AG04450 (cell line): ENCODE data around the gene PPME1. TPM values are rescaled to one million over a fixed set of nuclear protein-coding genes. Genes with fewer than 3 reads are reported as not detected.

ENCODE experiments used
- CTCF ChIA-PET: fragments of 300-600, 350-600 bp; formaldehyde crosslinking; extraction: SDS; loops from one replicate; lab custom pipeline; 2022; ENCODE audit warnings: antibody characterized with exemption, inconsistent platforms; lab: Charles Lee
- POLR2A ChIA-PET: fragments of 350-600 bp; formaldehyde crosslinking; extraction: SDS; loops from one replicate; lab custom pipeline; 2021; ENCODE audit warnings: antibody characterized with exemption, inconsistent platforms; lab: Yijun Ruan, JAX
- DNase-seq: peaks from one replicate; pipeline ENCODE4 v3.0.0-alpha.2; 2011; ENCODE audit warnings: low read depth, low spot score
- H3K27ac ChIP-seq: one replicate; pipeline ENCODE4 v1.5.1; 2012; ENCODE audit warnings: low read depth, low read length, control low read depth
- H3K27me3 ChIP-seq: one replicate; pipeline ENCODE4 v1.6.0; 2012; ENCODE audit warnings: low read length; ENCODE audit not compliant: control insufficient read depth, insufficient read depth
- H3K4me3 ChIP-seq: 2 replicates; pipeline ENCODE4 v1.5.1; 2011; ENCODE audit warnings: mild to moderate bottlenecking, low read depth, low read length, control low read depth
- H3K9me3 ChIP-seq: 2 replicates; pipeline ENCODE4 v1.5.1; 2012; ENCODE audit warnings: low read length; ENCODE audit not compliant: control insufficient read depth, insufficient read depth
- CTCF ChIP-seq: IDR thresholded peaks from 2 replicates; pipeline ENCODE4 v1.5.1; 2011; ENCODE audit warnings: low read depth, low read length, control low read depth, inconsistent platforms
- polyA plus RNA-seq: library from polyadenylated mRNA; depleted of rRNA; stranded (reverse); fragments of >200 nt; gene quantifications from 2 replicates; pipeline ENCODE4 v1.2.3, GENCODE V29; 2011

The PPME1 gene
- polyA plus RNA-seq, 1 experiment: 59.6 TPM

- H3K4me3 ChIP-seq: no peak overlapping the region
- H3K27me3 ChIP-seq: no peaks in the 10 kb centered on the region
- no peaks in the 10 kb centered on the region for H3K9me3 ChIP-seq
- no peak for DNase-seq
- CTCF ChIA-PET: interaction anchor here (0.7 kb wide), 1 partner anchor 12 kb away, joined by 11 read pairs; no protein-coding TSS in a partner anchor
- H3K27ac ChIP-seq: no peak overlapping the region
- POLR2A ChIA-PET: no interaction called here
- no peak for TF ChIP-seq CTCF
Measured at GRCh38 chr11:74185285-74185684, 14.2 kb downstream of the PPME1 start.

- no peaks in the 10 kb centered on the region for H3K27me3 ChIP-seq
- POLR2A ChIA-PET: no interaction called here
Measured at GRCh38 chr11:74185695-74186094, 14.6 kb downstream of the PPME1 start.

GRCh38 chr11:74195828-74196227 is 24.7 kb downstream of the PPME1 start:
- Histone ChIP-seq H3K27ac (no peak overlapping the region), H3K9me3 (no peaks in the 10 kb centered on the region), H3K4me3 (no peak overlapping the region), H3K27me3 (no peaks in the 10 kb centered on the region)
- DNase-seq: no peak
- ChIA-PET POLR2A (no interaction called here), CTCF (interaction anchor here (0.6 kb wide), 1 partner anchor 169 kb away, joined by 3 read pairs; no protein-coding TSS in a partner anchor)
- no peak for TF ChIP-seq CTCF

More at GRCh38 chr11:74185695-74186094, 14.6 kb downstream of the PPME1 start:
- CTCF ChIA-PET: no interaction called here
- no peak for TF ChIP-seq CTCF
- Histone ChIP-seq H3K27ac (no peak overlapping the region), H3K4me3 (no peak overlapping the region), H3K9me3 (no peaks in the 10 kb centered on the region)
- peak; percentile 16 for DNase-seq

GRCh38 chr11:74196781-74197486 is 25.8 kb downstream of the PPME1 start:
- no peak overlapping the region for H3K27ac ChIP-seq
- H3K27me3 ChIP-seq: no peaks in the 10 kb centered on the region
- no peak for DNase-seq
- H3K4me3 ChIP-seq: no peak overlapping the region
- CTCF ChIA-PET: interaction anchor here (0.6 kb wide), 2 partner anchors 12 to 233 kb away, joined by 3 to 11 read pairs; no protein-coding TSS in a partner anchor
- no peak for TF ChIP-seq CTCF
- H3K9me3 ChIP-seq: no peaks in the 10 kb centered on the region
- POLR2A ChIA-PET: no interaction called here

GRCh38 chr11:74203966-74204365 is 32.9 kb downstream of the PPME1 start:
- CTCF ChIA-PET: no interaction called here
- no peaks in the 10 kb centered on the region for H3K27me3 ChIP-seq
- POLR2A ChIA-PET: no interaction called here
- H3K4me3 ChIP-seq: no peak overlapping the region
- TF ChIP-seq CTCF: no peak
- H3K27ac ChIP-seq: no peak overlapping the region
- no peaks in the 10 kb centered on the region for H3K9me3 ChIP-seq
- no peak for DNase-seq
